Effector memory CD8-positive, alpha-beta T cell (primary cell): ENCODE measurements around the gene IL6.
"Not testable (repeated sequence)": the region's sequence is repeated elsewhere in the genome, so short reads cannot be mapped to it uniquely, and the experiment has no call there.

Source experiments
- ATAC-seq: fragments of 150-1000 bp; cut with Tn5 transposase; replicated peaks from 2 replicates; pipeline ENCODE4 v1.10.0; 2021; ENCODE audit warnings: mild to moderate bottlenecking, moderate library complexity
- DNase-seq, 3 experiments: peaks; one replicate each; pipeline ENCODE4 v3.0.0; 2021
- H3K27ac Mint-ChIP-seq, 2 donors: one replicate each; pipeline ENCODE4 v1.8.0; 2022; ENCODE audit warnings: mild to moderate bottlenecking in 2 of 2, mixed read lengths in 2 of 2, moderate library complexity in 2 of 2
- H3K27me3 Mint-ChIP-seq, 2 donors: one replicate each; pipeline ENCODE4 v1.8.0; 2022; ENCODE audit warnings: mixed read lengths in 2 of 2
- H3K36me3 Mint-ChIP-seq: one replicate; pipeline ENCODE4 v1.8.0; 2022; ENCODE audit warnings: mild to moderate bottlenecking, moderate library complexity, mixed read lengths; ENCODE audit not compliant: insufficient read depth
- H3K4me1 Mint-ChIP-seq, 2 donors: one replicate each; pipeline ENCODE4 v1.8.0; 2022; ENCODE audit warnings: low read depth in 2 of 2, mixed read lengths in 2 of 2
- H3K4me3 Mint-ChIP-seq, 2 donors: one replicate each; pipeline ENCODE4 v1.8.0; 2022; ENCODE audit warnings: mild to moderate bottlenecking in 2 of 2, mixed read lengths in 2 of 2, moderate library complexity in 2 of 2
- H3K9me3 Mint-ChIP-seq, 2 donors: one replicate each; pipeline ENCODE4 v1.8.0; 2022; ENCODE audit warnings: mixed read lengths in 2 of 2

The IL6 gene

GRCh38 chr7:22757338-22757994, 30.5 kb downstream of the IL6 start:
- peaks cover 56 to 75% of the 10 kb centered on the region in 2 donors for H3K27me3 Mint-ChIP-seq
- H3K36me3 Mint-ChIP-seq = no peaks in the 10 kb centered on the region
- DNase-seq (no peak), ATAC-seq (no peak)
- no peak overlapping the region for H3K4me3 Mint-ChIP-seq
- no peaks in the 10 kb centered on the region for H3K9me3 Mint-ChIP-seq
- no peaks in the 10 kb centered on the region for H3K4me1 Mint-ChIP-seq
- no peak overlapping the region for H3K27ac Mint-ChIP-seq

GRCh38 chr7:22758576-22758975, 31.6 kb downstream of the IL6 start:
- peaks cover 52 to 68% of the 10 kb centered on the region in 2 donors for H3K27me3 Mint-ChIP-seq
- H3K4me3 Mint-ChIP-seq = no peak overlapping the region
- no peak for DNase-seq
- H3K27ac Mint-ChIP-seq = no peak overlapping the region
- no peaks in the 10 kb centered on the region for H3K4me1 Mint-ChIP-seq
- ATAC-seq = no peak
- H3K36me3 Mint-ChIP-seq = no peaks in the 10 kb centered on the region
- no peaks in the 10 kb centered on the region for H3K9me3 Mint-ChIP-seq

DNA sequence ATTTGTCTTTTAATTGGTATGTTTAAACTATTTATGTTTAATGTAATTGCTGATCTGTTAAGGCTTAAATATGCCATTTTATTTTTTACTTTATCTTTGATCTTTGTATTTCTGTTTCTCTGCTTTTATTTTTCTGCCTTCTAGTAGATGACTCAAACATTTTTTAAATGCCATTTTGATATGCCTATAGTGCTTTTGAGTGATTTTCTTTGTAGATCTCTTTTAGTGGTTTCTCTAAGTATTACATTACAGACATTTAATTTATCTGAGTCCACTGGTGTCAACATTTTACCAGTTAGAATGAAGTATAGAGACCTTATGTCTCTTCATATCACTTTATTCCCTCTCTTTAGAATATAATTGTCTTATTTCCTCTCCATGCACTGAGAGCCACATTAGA, 32.7 kb downstream of the IL6 start:
- Mint-ChIP-seq H3K36me3 (no peaks in the 10 kb centered on the region), H3K4me3 (no peak overlapping the region), H3K9me3 (no peaks in the 10 kb centered on the region), H3K4me1 (no peaks in the 10 kb centered on the region), H3K27ac (no peak overlapping the region), H3K27me3 (peaks cover 51 to 70% of the 10 kb centered on the region in 2 donors)
- DNase-seq = no peak
- no peak for ATAC-seq

DNA sequence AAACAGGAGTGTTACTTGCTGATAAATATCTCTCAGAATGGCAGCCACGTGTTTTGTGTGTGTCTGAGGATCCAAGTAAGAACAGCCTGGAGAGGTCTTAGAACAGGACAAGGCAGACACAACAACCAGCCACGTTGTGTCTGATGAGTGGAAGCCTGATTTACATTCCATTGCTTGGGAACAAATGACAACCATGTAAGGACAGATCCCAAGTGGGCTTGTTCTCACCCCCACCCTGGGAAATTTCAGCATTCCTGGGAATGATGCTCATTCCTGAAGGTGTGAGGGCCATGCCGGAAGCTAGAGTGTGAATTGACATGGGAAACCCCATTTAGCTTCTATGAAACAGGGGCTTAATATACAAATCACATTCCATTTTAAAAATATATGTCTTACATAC, 35.9 kb downstream of the IL6 start:
- Mint-ChIP-seq H3K27me3 (peaks cover 61 to 69% of the 10 kb centered on the region in 2 donors), H3K9me3 (no peaks in the 10 kb centered on the region), H3K36me3 (no peaks in the 10 kb centered on the region), H3K4me3 (no peak overlapping the region), H3K4me1 (no peaks in the 10 kb centered on the region), H3K27ac (no peak overlapping the region)
- DNase-seq (no peak), ATAC-seq (no peak)

- no peak for DNase-seq
- Mint-ChIP-seq H3K4me1 (no peaks in the 10 kb centered on the region), H3K27ac (no peak overlapping the region), H3K4me3 (no peak overlapping the region), H3K27me3 (peaks cover 54 to 56% of the 10 kb centered on the region in 2 donors), H3K9me3 (no peaks in the 10 kb centered on the region), H3K36me3 (no peaks in the 10 kb centered on the region)
- no peak for ATAC-seq
Observed at GRCh38 chr7:22765609-22766008, 38.6 kb downstream of the IL6 start.

- Mint-ChIP-seq H3K4me1 (no peaks in the 10 kb centered on the region), H3K27me3 (peaks cover 33 to 54% of the 10 kb centered on the region in 2 donors), H3K27ac (no peak overlapping the region), H3K36me3 (no peaks in the 10 kb centered on the region), H3K9me3 (no peaks in the 10 kb centered on the region), H3K4me3 (no peak overlapping the region)
- DNase-seq (no peak), ATAC-seq (no peak)
Observed at GRCh38 chr7:22771194-22771871, 44.3 kb downstream of the IL6 start.

- Mint-ChIP-seq H3K4me1 (no peaks in the 10 kb centered on the region), H3K27me3 (peaks cover 27 to 49% of the 10 kb centered on the region in 2 donors), H3K9me3 (no peaks in the 10 kb centered on the region), H3K27ac (no peak overlapping the region), H3K36me3 (no peaks in the 10 kb centered on the region), H3K4me3 (no peak overlapping the region)
- no peak for DNase-seq
- no peak for ATAC-seq
Observed at GRCh38 chr7:22771872-22772228, 44.9 kb downstream of the IL6 start.

- Mint-ChIP-seq H3K27me3 (peaks cover 17 to 40% of the 10 kb centered on the region in 2 donors), H3K27ac (no peak overlapping the region), H3K9me3 (no peaks in the 10 kb centered on the region), H3K4me1 (no peaks in the 10 kb centered on the region), H3K36me3 (no peaks in the 10 kb centered on the region), H3K4me3 (no peak overlapping the region)
- ATAC-seq (no peak), DNase-seq (no peak)
Observed at GRCh38 chr7:22772885-22773284, 45.9 kb downstream of the IL6 start.

GRCh38 chr7:22776964-22777363, 50.0 kb downstream of the IL6 start:
- H3K9me3 Mint-ChIP-seq = no peaks in the 10 kb centered on the region
- no peaks in the 10 kb centered on the region for H3K4me1 Mint-ChIP-seq
- no peak overlapping the region for H3K4me3 Mint-ChIP-seq
- peaks cover 5 to 21% of the 10 kb centered on the region in 2 donors for H3K27me3 Mint-ChIP-seq
- H3K27ac Mint-ChIP-seq = no peak overlapping the region
- no peak for DNase-seq
- H3K36me3 Mint-ChIP-seq = no peaks in the 10 kb centered on the region
- no peak for ATAC-seq

DNA sequence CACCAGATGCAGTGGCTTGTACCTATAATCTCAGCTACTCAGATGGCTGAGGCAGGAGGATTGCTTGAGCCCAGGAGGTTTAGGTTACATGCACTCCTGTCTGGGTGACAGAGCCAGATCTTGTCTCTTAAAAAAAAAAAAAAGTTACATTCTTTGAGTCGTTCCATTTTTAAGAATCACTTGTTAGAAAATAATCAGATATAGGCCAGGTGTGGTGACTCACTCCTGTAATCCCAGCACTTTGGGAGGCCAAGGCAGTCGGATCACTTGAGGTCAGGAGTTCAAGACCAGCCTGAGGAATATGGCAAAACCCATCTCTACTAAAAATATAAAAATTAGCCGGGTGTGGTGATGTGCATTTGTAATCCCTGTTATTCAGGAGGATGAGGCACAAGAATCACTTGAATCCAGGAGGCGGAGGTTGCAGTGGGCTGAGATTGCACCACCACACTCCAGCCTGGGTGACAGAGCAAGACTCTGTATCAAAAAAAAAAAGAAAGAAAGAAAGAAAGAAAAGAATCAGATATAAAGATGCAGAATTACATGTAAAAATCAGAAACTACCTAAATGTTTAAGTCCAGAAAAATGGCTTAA, 52.8 kb downstream of the IL6 start:
- not testable (repeated sequence) for H3K4me1 Mint-ChIP-seq, H3K36me3 Mint-ChIP-seq, H3K4me3 Mint-ChIP-seq, H3K9me3 Mint-ChIP-seq, H3K27ac Mint-ChIP-seq, ATAC-seq, DNase-seq
- peaks cover 11 to 20% of the 10 kb centered on the region in 2 donors for H3K27me3 Mint-ChIP-seq

GRCh38 chr7:22781230-22781711, 54.3 kb downstream of the IL6 start:
- Mint-ChIP-seq H3K27me3 (peaks cover 5 to 20% of the 10 kb centered on the region in 2 donors), H3K27ac (no peak overlapping the region), H3K4me1 (no peaks in the 10 kb centered on the region), H3K9me3 (no peaks in the 10 kb centered on the region), H3K4me3 (no peak overlapping the region), H3K36me3 (no peaks in the 10 kb centered on the region)
- ATAC-seq (no peak), DNase-seq (no peak)
